ENCODE results near the gene CHAF1B.

Gene CHAF1B

DNA sequence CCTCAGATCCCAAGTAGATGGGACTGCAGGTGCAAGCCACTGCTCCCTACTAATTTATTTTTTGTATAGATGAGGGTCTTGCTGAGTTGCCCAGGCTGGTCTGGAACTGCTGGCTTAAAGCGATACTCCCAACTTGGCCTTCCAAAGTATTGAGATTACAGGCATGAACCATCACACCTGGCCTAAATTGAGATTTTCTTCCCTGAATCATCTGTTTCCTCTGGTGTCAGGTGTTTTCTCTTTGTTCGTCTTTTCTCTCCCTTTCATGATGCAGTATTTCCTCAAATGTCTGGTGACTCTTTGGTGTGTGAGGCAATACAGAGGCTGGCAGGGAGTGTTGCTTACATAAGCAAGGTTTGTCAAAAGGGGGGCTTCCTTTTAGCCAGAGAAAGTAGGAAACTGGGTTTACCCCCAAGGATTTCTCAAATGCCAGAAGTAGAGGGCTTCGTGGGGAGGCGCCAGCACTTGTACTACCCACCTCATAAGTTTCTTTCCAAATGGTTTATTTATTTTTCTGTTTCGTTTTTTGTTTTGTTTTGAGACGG lies 67.2 kb downstream of the CHAF1B start:
- Histone ChIP-seq H3K79me2 (ENCODE audit: insufficient read depth, low read length) (no peaks in the 10 kb centered on the region), H2AFZ (ENCODE audit: low read length) (no peak overlapping the region), H3K9me2 (ENCODE audit: low read depth, low read length) (no peaks in the 10 kb centered on the region), H3K36me3 (ENCODE audit: insufficient read depth, low read length) (no peaks in the 10 kb centered on the region), H3K4me2 (ENCODE audit: low read length) (no peak overlapping the region), H3K9ac (ENCODE audit: low read length) (no peak overlapping the region), H3K27ac (ENCODE audit: low read depth, low read length, poor library complexity, severe bottlenecking) (no peak overlapping the region), H3K4me1 (ENCODE audit: insufficient read depth, low read length, severe bottlenecking) (no peaks in the 10 kb centered on the region), H3K4me3 (ENCODE audit: low read depth, low read length, poor library complexity, severe bottlenecking) (no peak overlapping the region), H3F3A (ENCODE audit: insufficient read depth, low read length) (no peaks in the 10 kb centered on the region), H3K27me3 (ENCODE audit: insufficient read depth, low read length) (peaks cover 7% of the 10 kb centered on the region; the same call in 1 of the 2 replicates), H4K20me1 (ENCODE audit: insufficient read depth, low read length) (no peaks in the 10 kb centered on the region), H3K9me3 (ENCODE audit: low read length) (no peaks in the 10 kb centered on the region)
- TF ChIP-seq, protein P1, sequence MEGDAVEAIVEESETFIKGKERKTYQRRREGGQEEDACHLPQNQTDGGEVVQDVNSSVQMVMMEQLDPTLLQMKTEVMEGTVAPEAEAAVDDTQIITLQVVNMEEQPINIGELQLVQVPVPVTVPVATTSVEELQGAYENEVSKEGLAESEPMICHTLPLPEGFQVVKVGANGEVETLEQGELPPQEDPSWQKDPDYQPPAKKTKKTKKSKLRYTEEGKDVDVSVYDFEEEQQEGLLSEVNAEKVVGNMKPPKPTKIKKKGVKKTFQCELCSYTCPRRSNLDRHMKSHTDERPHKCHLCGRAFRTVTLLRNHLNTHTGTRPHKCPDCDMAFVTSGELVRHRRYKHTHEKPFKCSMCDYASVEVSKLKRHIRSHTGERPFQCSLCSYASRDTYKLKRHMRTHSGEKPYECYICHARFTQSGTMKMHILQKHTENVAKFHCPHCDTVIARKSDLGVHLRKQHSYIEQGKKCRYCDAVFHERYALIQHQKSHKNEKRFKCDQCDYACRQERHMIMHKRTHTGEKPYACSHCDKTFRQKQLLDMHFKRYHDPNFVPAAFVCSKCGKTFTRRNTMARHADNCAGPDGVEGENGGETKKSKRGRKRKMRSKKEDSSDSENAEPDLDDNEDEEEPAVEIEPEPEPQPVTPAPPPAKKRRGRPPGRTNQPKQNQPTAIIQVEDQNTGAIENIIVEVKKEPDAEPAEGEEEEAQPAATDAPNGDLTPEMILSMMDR (IDR thresholded peaks at IDR 0.05; ENCODE audit: low read length): no peak
- no peak for TF ChIP-seq EZH2 (IDR thresholded peaks at IDR 0.05; ENCODE audit: borderline replicate concordance, low read length)

DNA sequence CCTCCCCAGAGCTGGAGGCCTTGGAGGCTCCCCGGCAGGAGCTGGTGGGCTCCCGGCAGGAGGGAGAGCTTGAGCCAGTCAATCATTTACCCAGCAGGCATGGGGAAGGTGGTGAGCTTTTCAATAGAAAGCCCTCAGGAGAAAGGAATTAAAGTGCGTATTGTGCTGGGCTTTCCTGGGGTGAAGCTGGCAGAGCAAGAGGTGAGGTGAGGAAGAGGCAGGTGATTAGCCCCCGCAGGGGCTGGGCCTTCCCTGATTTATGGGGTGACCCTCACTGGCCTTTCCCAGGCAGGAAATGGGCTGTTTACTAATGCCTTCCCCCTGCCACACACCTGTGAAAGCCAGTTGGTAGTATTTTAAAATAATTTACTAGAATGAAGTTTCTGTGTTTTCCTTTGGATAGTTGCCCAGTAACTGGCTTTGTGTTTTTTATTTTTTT lies 68.9 kb downstream of the CHAF1B start:
- no peaks in the 10 kb centered on the region for H3K79me2 ChIP-seq (ENCODE audit: insufficient read depth, low read length)
- H4K20me1 ChIP-seq (ENCODE audit: insufficient read depth, low read length): no peaks in the 10 kb centered on the region
- TF ChIP-seq, protein P1 (IDR thresholded peaks at IDR 0.05; ENCODE audit: low read length): no peak
- TF ChIP-seq EZH2 (IDR thresholded peaks at IDR 0.05; ENCODE audit: borderline replicate concordance, low read length): no peak
- H3K4me2 ChIP-seq (ENCODE audit: low read length): no peak overlapping the region
- no peak overlapping the region for H3K9ac ChIP-seq (ENCODE audit: low read length)
- no peaks in the 10 kb centered on the region for H3K9me3 ChIP-seq (ENCODE audit: low read length)
- no peaks in the 10 kb centered on the region for H3F3A ChIP-seq (ENCODE audit: insufficient read depth, low read length)
- H3K4me3 ChIP-seq (ENCODE audit: low read depth, low read length, poor library complexity, severe bottlenecking): no peak overlapping the region
- H3K4me1 ChIP-seq (ENCODE audit: insufficient read depth, low read length, severe bottlenecking): no peaks in the 10 kb centered on the region
- H2AFZ ChIP-seq (ENCODE audit: low read length): no peak overlapping the region
- H3K9me2 ChIP-seq (ENCODE audit: low read depth, low read length): no peaks in the 10 kb centered on the region
- no peaks in the 10 kb centered on the region for H3K36me3 ChIP-seq (ENCODE audit: insufficient read depth, low read length)
- no peak overlapping the region for H3K27ac ChIP-seq (ENCODE audit: low read depth, low read length, poor library complexity, severe bottlenecking)
- H3K27me3 ChIP-seq (ENCODE audit: insufficient read depth, low read length): 0 out of 2 replicates have a peak, but pooled peaks cover 7% of the 10 kb centered on the region

GRCh38 chr21:36454706-36455105 lies 69.5 kb downstream of the CHAF1B start:
- Histone ChIP-seq H3K79me2 (ENCODE audit: insufficient read depth, low read length) (no peaks in the 10 kb centered on the region), H3K9me3 (ENCODE audit: low read length) (no peaks in the 10 kb centered on the region), H3K9ac (ENCODE audit: low read length) (no peak overlapping the region), H4K20me1 (ENCODE audit: insufficient read depth, low read length) (no peaks in the 10 kb centered on the region), H3F3A (ENCODE audit: insufficient read depth, low read length) (no peaks in the 10 kb centered on the region), H3K36me3 (ENCODE audit: insufficient read depth, low read length) (no peaks in the 10 kb centered on the region), H3K4me2 (ENCODE audit: low read length) (no peak overlapping the region), H3K27me3 (ENCODE audit: insufficient read depth, low read length) (0 out of 2 replicates have a peak, but pooled peaks cover 7% of the 10 kb centered on the region), H2AFZ (ENCODE audit: low read length) (no peak overlapping the region), H3K4me3 (ENCODE audit: low read depth, low read length, poor library complexity, severe bottlenecking) (no peak overlapping the region), H3K4me1 (ENCODE audit: insufficient read depth, low read length, severe bottlenecking) (no peaks in the 10 kb centered on the region), H3K9me2 (ENCODE audit: low read depth, low read length) (no peaks in the 10 kb centered on the region), H3K27ac (ENCODE audit: low read depth, low read length, poor library complexity, severe bottlenecking) (no peak overlapping the region)
- TF ChIP-seq, protein P1 (IDR thresholded peaks at IDR 0.05; ENCODE audit: low read length): no peak
- no peak for TF ChIP-seq EZH2 (IDR thresholded peaks at IDR 0.05; ENCODE audit: borderline replicate concordance, low read length)
